Right lung (tissue), 5 donors: Measurements from ENCODE around the gene HTT. TPM values are rescaled to one million over a fixed set of nuclear protein-coding genes. Genes with fewer than 3 reads are reported as not detected.
"Not testable (repeated sequence)": the region's sequence is repeated elsewhere in the genome, so short reads cannot be mapped to it uniquely, and the experiment has no call there.

Source experiments
- DNase-seq, 2 donors: peaks; one replicate each; pipeline ENCODE4 v3.0.0-alpha.2; 2013
- polyA plus RNA-seq, 5 donors: library from polyadenylated mRNA; unstranded; fragments of 120-200 nt; gene quantifications; one replicate each; pipeline versions ENCODE4 v1.2.1 to v1.2.3, GENCODE V29; 2013; ENCODE audit warnings: inconsistent platforms in 1 of 5, low replicate concordance in 1 of 5; ENCODE audit not compliant: insufficient read length in 5 of 5, insufficient read depth in 1 of 5

The HTT gene
- polyA plus RNA-seq, 5 donors = 27.9 to 34.4 (median 32.0) TPM

DNA sequence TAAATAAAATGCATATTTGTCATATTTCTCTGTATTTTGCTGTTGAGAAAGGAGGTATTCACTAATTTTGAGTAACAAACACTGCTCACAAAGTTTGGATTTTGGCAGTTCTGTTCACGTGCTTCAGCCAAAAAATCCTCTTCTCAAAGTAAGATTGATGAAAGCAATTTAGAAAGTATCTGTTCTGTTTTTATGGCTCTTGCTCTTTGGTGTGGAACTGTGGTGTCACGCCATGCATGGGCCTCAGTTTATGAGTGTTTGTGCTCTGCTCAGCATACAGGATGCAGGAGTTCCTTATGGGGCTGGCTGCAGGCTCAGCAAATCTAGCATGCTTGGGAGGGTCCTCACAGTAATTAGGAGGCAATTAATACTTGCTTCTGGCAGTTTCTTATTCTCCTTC lies 3.3 kb downstream of the HTT start:
- no peak for DNase-seq

DNA sequence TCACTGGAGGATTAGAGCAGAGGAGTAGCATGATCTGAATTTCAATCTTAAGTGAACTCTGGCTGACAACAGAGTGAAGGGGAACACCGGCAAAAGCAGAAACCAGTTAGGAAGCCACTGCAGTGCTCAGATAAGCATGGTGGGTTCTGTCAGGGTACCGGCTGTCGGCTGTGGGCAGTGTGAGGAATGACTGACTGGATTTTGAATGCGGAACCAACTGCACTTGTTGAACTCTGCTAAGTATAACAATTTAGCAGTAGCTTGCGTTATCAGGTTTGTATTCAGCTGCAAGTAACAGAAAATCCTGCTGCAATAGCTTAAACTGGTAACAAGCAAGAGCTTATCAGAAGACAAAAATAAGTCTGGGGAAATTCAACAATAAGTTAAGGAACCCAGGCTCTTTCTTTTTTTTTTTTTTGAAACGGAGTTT lies 5.2 kb downstream of the HTT start:
- DNase-seq = no peak

DNA sequence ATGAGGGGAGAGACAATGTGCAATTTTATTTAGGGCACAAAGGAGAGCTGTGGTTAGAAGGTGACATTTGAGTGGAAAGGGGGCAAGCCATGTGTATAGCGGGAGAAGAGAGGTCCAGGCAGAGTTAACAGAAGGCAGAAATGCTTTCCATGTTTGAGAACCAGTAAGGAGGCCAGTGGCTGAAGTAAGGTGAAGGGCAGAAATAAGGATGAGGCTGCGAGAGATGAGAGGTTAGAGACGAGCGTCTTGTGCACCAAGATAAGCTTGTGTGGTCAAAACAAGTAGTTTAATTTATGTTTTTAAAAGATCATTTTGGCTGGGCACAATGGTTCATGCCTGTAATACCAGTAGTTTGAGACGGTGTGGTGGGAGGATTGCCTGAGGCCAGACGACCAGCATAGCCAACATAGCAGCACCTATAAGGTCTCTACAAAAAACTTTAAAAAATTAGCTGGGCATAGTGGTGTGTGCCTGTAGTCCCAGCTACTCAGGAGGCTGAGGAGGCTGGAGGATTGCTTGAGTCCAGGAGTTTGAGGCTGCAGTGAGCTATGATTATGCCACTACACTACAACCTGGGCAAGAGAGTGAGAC lies 8.5 kb downstream of the HTT start:
- DNase-seq = no peak

DNA sequence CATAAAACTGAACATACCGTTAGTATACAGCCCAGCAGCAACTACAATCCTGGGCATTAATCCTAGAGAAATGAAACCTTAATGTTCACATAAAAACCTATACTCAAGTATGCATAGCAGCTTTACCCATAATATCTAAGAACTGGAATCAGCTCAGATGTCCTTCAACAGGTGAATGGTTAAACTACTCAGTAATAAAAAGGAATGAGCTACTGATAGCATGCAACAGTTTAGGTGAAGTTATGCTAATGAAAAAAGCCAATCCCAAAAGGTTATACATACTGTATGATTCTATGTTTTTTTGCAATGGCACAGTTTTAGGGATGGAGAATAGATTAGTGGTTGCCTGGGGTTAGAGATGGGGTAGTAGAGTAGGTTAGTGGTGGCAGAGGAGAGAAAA lies 9.3 kb downstream of the HTT start:
- no peak for DNase-seq

DNA sequence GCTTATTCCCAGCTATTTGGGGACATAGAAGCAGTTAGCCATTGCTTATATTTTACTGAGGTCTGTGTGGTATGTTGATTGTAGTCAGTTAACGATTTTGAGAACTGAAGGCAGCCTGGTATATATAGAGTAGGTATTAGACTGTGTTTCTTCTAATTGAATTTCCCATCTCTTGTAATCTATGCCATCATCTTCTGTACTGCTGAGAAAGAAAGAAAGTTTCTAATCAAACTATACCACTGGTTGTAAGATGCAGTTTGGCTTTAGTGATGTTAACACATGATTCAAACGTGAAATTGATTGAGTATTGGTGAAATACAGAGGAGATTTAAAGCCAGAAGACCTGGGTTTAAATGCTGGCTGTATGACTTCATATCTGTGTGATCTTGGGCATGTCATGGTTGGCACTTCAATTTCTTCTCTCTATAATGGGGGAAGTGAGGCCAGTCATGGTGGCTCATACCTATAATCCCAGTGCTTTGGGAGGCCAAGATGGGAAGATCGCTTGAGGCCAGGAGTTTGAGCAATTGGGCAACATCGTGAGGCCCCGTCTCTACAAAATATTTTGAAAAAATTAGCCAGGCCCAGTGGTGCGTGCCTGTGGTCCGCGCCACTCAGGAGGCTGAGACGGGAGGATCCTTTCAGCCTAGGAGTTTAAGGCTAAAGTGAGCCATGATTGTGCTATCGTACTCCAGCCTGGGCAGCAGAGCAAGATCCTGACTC lies 11.6 kb downstream of the HTT start:
- no peak for DNase-seq

DNA sequence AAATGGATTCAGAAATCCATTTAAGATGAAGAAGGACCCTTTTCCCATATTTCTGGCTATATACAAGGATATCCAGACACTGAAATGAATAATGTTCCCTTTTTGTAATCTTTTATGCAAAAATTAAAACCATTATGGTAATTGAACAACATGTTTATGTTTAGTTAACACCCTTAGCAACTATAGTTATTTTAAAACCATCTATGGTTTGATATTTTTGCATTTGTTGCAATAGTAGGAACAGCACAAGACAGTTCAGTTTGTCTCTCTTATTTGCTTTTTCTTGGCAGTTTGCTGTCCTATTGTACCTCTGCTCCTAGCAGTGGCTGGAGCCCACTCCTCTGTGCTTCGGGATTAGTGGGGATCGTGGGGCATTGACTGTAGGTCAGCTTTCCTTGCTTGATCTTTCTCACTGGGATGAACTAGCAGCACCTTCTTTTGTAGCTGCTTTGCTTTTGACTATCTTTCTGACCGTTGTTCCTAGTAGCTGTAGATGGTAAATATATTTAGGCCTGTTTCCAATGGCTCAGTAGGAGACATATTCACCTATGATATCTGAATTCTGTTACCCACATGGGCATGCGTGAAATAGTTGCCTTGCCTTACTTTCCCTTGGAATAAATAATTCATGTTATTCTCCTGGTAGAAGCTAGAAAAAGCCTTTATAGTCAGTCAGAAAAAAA lies 12.8 kb downstream of the HTT start:
- DNase-seq = no peak

DNA sequence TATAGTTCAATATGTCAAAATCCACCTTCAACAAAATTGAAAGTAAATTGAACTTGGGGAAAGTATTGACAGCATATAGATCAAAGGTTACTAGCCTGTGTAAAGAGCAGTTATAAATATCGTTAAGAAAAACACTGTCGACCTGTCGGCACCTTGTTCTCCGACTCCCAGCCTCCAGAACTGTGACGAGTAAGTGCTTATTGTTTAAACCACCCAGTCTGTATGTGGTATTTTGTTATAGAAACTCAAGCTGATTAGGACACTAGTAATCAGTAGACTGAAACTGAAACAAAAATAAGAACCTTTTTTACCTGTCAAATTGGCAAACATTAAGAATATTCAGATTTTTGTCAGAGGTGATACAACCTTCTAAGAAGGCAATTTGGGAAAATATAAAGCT lies 17.0 kb downstream of the HTT start:
- no peak for DNase-seq

DNA sequence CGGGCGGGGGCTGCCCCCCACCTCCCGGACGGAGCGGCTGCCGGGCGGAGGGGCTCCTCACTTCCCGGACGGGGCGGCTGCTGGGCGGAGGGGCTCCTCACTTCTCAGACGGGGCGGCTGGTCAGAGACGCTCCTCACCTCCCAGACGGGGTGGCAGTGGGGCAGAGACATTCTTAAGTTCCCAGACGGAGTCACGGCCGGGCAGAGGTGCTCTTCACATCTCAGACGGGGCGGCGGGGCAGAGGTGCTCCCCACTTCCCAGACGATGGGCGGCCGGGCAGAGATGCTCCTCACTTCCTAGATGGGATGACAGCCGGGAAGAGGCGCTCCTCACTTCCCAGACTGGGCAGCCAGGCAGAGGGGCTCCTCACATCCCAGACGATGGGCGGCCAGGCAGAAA lies 20.2 kb downstream of the HTT start:
- DNase-seq = not testable (repeated sequence)

DNA sequence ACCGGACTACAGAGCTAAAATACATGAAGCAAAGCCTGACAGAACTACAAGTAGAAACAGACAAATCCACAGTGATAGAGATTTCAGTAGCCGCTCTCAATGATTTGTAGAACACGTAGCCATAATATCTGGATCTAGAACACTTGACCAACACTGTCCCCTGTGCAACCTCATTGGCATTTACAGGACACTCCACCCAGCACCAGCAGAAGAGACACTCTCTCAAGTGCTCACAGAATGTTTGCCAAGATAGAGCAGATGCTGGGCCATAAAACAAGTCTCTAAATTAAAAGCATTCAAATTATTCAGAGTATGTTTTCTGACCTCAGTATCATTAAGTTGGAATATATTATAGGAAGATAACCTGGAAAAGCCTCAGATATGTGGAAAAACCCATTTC lies 21.7 kb downstream of the HTT start:
- DNase-seq = no peak

DNA sequence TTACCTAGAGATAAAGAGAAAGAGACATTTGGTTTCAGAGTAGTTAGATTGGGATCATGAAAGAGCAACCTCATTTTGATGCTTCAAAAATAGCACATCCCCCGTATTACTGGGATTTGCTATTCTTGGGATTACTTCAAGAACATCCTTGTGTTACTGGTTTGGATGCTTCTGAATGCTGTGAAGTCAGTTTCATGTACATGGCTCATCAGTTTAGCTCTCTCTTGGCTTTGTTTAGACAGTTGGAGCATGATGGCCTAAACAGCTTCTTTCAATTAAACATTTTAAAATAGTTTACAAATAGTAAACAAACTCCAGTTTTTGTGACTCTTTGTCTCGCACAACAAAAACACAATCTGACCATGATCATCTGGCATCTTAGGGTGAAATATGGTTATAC lies 23.9 kb downstream of the HTT start:
- no peak for DNase-seq

DNA sequence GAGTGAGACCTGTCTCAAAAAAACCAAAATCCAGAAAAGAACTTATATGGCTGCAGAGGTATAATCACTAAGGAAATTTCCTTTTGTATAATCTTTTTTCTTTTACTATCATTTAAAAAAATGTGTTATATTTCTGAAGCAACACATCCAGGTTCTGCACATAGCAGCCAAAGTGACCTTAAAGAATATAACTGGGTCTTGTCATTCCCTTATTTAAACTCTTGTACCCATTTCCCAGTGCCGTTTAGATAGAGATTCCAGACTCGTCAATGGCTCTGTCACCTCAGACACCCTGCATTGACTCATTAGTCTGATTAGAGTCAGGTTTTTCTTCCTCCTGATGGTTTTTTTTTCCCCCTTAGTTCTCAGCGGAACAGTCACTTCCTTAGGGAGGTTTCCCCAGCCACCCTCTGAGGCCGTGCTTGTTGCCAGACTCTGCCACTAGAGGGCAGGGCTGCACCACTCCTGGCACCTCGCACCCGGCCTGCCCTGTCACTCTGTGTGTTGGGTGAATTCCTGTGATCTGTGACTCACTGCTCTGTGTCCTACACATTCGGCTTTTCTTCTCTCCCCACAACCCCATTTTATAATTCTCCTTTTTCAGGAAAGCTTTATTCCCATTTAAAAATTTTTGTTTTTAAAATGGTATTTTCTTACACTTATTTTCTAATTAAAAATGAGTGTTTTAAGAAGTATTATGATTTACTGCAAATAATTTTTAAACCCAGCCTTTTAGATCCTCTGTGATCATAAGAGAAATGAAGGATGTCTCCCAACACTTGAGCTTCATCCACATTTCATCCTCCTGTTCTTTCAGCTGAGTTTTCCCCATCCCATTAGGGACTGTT lies 32.1 kb downstream of the HTT start:
- DNase-seq = peak; percentile 50 to 71

DNA sequence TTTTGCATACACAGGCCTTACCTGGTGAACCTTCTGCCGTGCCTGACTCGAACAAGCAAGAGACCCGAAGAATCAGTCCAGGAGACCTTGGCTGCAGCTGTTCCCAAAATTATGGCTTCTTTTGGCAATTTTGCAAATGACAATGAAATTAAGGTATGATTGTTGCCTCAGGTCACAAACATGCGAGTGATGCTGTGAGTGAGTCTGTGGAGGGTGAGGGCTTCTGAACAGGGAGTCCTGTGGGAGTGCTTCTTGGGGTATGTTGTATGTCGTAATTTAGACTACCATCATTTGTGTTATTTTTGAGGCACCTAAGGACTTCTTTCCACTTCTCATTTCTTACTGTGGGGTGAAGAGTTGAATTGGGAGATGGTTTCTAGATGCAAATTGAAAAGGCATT lies 32.8 kb downstream of the HTT start:
- no peak for DNase-seq

DNA sequence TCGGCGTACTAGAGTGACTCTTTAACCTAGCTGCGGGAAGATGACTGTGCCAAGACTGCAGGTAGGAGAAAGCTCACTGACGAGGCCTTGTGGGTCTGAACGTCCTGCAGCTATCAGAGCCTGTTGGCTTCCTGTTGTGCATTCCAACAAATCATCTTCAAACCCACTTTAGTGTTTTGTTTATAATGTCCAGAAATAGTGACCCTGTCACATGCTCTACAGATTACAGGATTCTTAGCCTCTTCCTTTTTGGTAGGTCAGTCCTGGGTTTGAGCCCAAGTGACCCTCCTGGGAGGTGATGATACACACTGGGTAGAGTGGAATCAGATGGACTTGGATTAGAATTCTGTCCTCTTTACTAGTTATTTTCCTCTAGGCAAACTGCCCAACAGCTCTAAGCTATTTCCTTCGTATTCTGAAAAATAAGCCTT lies 33.2 kb downstream of the HTT start:
- no peak for DNase-seq

DNA sequence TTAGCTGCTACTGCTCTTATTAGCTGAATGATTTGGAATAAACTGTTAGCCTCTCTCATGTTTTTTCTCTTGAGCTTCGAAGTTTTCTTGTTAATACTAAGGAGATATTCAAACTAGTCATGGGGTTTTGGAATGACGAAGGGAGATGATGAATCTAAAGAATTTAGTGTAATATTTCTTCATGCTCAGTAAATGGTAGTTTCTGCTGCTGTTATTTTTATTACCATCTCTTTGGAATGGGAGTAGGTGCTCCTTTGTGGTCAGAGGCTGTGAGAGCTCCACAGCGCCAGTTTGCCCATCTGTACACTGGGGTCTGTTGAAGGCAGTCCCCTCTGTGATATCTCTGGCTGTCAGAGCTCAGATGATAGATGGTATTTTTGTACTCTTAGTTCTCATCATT lies 33.7 kb downstream of the HTT start:
- no peak for DNase-seq

DNA sequence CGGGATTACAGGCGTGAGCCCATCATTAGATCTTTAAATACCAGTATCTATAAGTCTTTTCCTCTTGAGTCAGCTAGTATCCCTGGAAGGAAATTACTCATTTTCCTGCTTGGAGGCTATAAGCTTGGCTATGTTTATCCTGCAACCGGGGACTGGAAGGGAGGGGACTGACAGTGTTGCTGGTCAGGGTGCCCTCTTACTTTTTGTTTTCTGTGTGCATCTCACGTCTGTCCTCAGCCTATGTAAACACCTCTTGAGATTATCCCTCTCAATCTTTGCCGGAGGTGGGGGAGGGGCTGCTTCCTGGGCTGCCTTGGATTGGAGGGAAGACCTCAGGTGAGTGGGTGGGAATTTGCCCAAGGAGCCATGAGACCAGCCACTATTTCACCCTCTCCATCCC lies 37.0 kb downstream of the HTT start:
- no peak for DNase-seq

DNA sequence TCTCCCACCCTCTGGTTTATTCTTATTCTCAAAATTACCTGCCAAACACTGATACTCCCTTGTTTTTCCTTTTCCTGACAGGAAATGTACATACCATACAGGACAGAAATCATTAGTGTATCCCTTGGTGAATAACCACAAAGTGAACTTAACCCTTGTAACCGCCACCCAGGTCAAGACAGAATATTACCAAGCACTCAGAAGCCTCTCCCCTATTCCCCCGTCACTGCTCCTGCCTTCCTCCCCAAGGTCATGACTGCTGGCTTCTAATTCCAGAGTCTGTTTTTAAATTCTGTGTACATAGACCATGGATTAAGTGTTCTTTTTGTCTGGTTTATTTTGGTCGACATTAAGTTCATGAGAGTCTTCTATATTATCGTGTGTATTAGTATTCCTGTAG lies 37.7 kb downstream of the HTT start:
- no peak for DNase-seq

DNA sequence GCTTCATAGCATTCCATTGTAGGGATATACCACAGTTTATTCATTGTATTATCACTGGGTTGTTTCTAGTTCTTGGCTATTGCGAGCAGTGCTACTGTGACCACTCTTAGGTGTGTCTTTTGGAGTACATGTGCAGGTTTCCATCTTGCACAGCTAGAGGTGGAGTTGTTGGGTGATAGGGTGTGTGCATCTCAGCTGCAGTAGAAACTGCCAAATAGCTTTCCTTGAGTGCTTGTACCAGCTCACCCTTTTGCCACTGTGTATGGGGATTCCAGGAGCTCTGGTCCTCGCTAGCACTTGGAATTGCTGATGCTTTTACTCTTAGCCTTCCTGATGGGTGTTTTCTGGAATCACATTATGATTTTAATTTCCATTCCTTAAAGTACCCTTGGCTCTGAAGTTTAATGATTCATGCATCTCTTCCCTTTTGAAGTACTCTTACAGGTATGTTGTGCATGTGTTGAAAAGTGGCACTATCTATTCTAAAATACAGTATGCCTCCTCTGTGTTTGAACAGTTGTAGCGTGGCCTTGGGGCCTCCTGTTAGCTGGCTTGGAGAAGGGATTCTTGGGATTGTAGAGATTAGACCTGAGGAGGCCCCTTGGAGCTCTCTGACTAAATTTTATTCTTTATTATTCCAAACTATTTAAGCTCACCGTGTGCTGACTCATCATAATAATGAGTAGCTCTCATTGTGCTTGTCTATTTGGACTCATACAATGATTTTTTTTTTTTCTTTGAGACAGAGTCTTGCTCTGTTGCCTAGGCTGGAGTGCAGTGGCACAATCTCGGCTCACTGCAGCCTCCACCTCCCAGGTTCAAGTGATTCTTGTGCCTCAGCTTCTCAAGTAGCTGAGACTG lies 38.4 kb downstream of the HTT start:
- no peak for DNase-seq

DNA sequence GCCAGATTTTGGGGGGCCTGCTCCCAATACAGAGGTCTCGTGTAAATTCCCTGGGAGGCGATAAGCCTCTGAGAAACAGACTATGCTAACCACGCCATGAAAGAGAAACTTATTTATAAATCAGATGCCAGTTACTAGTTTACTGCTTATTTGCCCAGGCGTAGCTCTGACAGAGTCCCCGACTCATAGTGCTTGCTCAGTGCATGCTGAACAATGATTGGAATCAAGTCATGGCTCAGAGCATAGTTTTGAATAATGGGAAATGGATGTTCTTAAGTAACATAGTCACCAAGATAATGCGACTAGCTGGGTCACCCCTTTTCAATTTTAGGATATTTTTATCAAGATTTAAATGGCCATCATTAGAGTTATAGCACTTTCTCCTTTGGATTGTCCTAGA lies 39.9 kb downstream of the HTT start:
- no peak for DNase-seq

DNA sequence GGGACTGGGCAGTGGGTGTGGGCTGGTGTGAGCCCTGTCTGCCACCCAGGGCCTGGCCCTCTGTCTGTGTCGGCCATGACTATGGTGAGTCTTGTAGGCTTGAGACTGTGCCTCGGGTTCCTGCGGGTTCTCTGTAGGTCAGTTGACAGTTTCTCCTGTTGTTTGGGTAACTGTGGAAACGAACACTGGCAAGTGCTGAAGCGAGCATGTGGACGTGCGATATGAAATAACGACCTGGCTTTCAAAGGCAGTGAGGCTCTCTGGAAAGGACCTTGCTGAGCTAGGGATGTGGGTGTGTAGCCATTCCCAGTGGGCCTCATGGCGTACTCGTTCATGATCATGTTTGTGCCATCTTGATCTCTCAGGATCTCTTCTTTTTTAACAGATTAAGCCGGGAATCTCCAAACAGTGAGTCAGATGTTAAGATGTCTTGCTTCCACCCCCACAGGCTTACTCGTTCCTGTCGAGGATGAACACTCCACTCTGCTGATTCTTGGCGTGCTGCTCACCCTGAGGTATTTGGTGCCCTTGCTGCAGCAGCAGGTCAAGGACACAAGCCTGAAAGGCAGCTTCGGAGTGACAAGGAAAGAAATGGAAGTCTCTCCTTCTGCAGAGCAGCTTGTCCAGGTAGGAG lies 41.3 kb downstream of the HTT start:
- no peak for DNase-seq

DNA sequence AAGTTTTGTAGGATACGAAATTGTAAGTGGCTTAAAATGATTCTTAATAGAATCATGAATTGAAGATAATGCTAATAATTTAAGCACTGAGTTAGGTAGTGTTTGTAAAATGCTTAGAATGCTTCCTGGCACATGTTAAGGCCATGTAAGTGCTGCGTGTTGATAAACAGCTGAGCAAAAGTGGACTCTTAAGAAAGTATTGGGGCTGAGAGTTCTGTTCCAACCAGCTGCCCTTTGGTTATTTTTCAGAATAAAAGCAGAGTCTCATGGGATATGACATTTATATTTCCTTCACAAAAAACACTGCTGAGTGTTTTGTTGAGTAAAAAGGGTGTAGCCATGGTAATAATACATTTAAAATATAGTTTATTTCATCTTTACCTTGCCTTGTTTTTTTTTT lies 42.5 kb downstream of the HTT start:
- no peak for DNase-seq

DNA sequence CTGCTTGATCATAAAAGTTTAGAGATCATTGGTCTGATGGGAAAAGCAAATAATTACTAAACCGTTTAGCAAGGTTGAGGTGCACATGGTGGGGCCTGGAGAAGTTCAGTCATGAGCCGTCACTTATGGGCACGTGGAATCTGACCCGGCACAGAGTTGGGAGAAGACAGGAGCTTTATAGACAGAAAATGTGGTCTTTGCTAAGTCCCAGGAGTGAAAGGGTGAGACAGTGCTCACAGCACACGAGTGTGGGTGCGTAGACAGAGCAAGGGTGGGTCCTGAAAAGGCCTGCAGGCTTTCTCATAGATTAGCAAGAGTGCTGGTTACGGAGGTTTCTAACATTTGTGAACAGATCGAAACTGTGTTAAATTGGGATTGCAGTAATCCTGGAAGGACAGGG lies 43.8 kb downstream of the HTT start:
- no peak for DNase-seq
